Activated T-cell treated with anti-CD3 and anti-CD28 coated beads, Interleukin-2, amount 50 U/mL, for 48 hours (primary cell): ENCODE results near the gene DYNC2H1.

Experiments
- DNase-seq, 2 experiments: peaks; one replicate each; pipeline ENCODE4 v3.0.0-alpha.2; 2020

Gene DYNC2H1

DNA sequence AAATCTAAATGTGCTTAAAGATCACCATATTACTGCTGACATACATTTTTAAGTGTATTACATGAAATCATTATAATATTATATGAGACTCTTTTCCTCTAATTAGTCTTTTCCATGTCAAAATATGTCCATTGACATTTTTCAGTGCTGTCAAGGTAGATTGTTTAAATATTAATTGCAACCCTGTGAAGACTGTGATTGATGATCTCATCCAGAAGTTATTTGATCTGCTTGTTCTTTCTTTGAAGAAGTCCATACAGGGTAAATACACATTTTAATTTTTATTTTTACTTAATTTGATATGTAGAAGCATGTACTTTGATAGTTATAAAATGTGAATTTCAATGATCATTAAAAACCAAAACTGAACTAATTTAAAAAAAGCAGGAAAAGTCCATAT lies 38.4 kb downstream of the DYNC2H1 start:
- no peak for DNase-seq

- no peak for DNase-seq
Observed at GRCh38 chr11:103157542-103157941, 48.3 kb downstream of the DYNC2H1 start.

GRCh38 chr11:103164093-103164796 lies 55.0 kb downstream of the DYNC2H1 start:
- no peak for DNase-seq

DNA sequence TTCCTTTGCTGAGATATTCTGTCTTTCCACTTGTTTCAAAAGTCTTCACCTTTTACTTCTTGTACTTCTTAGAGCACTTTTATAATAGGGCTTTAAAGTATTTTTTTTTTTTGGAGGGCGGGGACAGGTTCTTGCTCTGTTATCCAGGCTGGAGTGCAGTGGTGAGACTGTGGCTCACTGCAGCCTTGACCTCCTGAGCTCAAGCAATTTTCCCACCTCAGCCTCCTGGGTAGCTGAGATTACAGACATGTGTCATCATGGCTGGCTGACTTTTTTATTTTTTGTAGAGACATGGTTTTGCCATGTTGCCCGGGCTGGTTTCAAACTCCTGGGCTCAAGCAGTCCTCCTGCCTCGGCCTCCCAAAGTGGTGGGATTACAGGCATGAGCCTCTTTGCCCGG lies 57.9 kb downstream of the DYNC2H1 start:
- no peak for DNase-seq

DNA sequence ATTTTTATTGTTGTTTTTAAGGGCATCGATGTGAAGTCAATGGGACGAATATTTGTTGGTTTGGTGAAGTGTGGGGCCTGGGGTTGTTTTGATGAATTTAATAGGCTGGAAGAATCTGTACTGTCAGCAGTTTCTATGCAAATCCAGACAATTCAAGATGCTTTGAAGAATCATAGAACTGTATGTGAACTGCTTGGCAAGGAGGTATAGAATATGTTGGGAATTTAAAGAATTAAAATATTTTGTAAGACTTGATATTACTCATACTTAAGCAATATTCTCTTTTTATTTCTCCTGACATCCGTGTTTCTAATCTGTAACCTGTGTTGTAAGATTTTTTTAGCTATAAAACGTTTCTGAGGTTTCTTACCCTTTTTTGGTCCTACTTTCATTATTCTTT lies 61.6 kb downstream of the DYNC2H1 start:
- no peak for DNase-seq

DNA sequence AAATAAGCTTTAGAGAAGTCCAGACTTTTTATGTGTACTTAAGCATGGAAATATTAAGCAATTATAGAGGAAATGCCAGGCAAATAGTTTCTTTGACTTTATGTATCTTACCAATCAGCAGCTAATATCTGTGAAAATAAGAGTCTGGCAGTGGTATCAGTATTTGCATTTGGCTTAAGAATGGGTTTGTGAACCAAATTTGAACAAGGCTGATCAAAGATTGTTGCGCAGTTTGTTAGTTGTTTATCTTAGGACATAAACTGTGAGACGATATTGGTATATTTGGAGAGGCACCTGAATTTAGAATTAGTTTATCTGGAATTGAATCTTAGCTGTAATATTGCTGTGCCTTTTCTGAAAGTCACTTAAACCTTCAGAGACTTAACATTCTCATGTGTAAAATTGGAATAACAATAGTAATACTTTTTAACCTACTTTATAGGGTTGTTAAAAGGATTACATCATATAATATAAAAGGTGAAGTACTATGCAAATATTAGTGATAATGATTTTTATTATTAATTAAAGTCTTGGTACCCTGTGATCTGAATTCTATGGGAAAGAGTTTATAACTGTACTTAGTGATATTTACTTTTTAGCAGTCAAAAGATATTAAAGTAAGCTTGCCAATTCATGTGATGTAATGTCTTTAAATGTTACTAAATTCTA lies 66.4 kb downstream of the DYNC2H1 start:
- no peak for DNase-seq

DNA sequence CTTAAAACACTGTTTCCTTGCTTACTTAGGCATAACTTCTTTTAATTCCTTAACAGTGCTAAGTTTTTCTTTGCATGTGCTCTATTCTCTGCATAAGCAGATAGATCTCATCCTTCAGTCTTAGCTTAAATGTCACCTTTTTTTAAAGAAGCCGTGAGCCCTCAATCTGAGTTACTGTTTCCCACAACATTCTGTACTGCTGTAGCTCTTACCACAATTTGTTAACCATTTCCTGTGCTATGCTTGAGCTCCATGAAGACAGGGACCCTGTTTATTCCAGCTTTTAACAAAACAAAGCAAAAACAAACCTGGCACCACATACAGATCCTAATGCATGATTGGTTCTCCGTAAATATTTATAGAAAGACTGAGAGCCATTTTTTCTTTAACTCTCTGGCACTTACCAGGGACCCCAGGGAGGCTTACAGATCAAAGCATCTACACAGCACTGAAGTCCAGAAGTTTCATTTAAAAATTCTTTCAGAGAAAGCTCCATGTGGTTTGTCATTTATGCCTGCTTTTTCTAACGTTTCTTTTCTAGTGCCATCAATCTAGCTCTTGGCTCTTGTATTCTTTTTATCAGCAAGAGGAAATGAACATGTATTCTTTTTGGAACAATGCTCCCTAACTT lies 74.9 kb downstream of the DYNC2H1 start:
- no peak for DNase-seq

DNA sequence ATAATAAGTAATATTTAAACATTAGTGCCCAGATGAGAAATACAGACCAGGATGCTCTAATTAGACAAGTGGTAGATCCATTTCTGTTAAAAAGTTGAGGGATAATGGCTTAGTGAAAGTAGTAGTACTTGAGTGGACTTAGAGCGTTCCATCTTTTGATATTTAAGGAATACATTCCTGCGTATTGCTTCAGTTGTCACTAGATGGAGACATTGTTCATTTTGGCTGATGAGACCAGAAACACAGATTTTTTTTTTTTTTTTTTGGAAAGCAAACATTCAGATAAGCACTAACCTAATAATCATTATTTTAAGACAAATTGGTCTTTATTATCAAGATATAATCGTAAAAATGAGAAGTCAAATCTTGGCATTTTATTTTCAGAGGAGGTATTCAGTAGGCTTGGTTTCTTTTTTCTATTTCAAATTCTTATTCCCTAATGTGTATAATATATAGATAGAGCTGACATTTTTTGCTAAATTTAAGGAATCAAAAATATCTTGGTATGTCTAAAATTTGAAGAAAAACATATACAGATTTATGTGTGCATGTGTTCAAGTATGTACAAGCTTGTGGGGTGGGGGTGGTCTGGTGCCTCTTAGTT lies 92.9 kb downstream of the DYNC2H1 start:
- DNase-seq: no peak

DNA sequence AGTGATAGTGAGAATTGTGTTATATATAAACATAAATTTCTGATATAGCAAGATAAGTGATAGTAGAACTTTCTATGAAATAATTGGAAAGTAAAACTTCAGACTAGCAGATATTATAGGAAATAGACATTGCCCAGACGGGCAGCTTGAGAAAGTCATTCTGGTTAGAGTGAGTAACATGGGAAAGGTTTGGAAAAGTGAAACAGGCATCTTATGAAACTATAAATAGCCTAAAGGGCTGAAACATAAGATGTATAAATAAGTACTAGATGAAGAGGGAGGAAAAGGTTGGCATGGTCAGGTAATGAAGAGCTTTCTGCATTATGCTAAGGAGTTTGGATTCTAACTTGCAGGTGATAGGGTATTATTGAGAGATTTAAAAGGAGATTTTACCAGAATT lies 101.3 kb downstream of the DYNC2H1 start:
- no peak for DNase-seq

DNA sequence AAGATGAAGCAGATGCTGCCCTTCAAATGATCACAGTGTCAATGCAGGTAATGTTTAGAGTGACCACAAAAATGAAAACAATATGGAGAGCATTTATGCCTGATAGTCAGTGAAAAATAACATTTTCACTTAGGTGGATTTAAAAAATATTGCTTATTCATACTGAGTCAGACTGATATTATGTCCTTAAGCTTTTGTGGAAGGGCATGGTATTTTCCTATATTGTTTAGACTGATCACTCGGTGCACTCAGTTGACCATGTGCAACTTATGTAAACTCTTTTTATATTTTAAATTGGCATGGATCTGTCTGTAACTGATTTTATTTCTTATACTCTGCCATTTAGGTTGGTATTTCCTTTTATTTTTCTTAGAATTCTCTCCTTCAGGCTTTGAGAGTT lies 106.6 kb downstream of the DYNC2H1 start:
- DNase-seq: no peak

DNA sequence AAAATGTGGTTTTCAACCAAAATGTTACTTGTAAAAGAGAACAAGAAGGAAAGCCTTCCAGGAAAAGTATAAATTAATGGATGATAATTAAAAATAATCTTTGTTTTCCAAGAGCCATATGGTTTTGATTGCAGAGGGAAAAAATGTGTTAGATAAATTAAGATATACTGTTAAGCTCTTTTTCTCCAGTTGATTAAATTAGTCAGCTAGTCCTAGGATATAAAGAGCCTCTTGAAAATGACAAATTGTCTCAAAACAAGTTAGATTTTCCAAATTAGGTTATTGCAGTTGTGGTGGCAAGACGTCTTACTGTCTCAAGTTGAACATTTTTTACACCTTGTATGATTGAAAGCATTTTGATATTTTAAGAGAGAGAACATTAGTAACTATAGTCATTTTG lies 110.9 kb downstream of the DYNC2H1 start:
- DNase-seq: no peak

DNA sequence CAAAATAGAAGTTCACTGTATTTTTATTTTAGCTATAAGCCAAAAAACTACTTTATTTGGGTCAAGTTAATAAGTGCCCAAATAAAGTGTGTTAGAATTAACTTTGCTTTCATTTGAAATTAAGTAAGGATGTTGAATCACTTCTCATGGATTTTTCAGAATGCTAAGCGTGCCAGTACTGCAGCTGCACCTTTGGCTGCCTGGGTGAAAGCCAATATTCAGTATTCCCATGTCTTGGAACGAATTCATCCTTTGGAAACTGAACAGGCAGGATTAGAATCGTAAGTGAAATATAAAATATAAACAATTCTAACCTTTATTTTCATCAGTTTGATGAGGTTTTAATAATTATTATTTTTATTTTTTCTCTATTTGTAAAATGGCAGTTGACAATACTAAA lies 113.6 kb downstream of the DYNC2H1 start:
- DNase-seq: no peak

DNA sequence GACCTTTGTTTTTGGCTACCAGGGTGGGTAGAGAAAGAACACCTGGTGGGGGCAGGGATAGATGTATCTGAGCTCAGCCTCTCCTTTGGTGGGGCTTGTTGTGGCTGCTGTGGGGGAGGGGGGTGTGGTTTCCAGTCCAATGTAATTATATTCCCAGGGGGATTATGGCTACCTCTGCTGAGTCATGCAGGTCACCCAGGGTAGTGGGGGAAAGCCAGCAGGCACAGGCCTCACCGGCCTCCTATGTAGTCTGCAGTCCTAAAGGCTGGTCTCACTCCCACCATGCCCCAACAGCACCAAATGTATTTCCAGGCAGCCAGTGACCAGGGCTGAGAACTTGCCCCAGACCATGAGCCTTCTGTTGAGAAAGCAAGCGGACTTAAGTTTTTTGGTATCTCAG lies 119.6 kb downstream of the DYNC2H1 start:
- DNase-seq: no peak

DNA sequence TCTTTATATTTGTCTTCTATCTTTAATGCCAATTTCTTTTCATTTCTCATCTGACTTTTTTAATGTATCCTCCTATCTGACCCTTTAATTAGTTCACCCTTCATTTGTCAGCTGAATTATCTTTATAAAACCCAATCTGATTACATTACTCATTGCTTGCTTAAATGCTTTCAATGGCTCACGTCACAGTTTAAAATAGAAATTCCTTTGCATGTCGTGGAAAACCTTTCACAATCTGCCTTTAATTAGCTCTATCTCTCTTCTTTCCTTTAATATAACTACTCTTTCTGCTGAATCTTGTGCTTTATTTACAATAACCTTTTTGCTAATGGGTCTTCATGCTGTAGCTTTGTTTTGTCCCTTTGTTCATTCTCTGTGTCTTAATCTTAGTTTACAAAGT lies 125.7 kb downstream of the DYNC2H1 start:
- DNase-seq: no peak

GRCh38 chr11:103241574-103241973 lies 132.3 kb downstream of the DYNC2H1 start:
- no peak for DNase-seq

DNA sequence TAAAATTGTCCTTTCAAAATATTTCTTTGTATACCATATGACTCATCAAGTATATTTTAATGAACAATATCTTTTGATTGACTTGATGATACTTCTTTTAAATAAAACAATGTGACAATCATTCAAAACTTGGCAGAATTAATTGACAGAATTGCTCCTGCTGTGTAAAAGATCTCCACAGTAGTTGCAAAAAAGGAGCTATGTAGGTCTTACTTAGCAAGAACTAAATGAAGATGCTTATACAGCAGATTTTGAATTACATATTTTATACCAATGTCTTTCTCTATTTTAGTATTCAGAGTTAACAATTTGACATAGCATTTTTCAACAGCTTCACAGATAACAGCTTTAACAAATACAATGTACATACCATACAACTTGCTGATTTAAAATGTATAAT lies 144.9 kb downstream of the DYNC2H1 start:
- DNase-seq: no peak

GRCh38 chr11:103257360-103257759 lies 148.1 kb downstream of the DYNC2H1 start:
- DNase-seq: no peak

- DNase-seq: no peak
Observed at GRCh38 chr11:103266167-103266831, 157.1 kb downstream of the DYNC2H1 start.

- DNase-seq: no peak
Observed at GRCh38 chr11:103272876-103273275, 163.7 kb downstream of the DYNC2H1 start.

GRCh38 chr11:103274025-103274424 lies 164.8 kb downstream of the DYNC2H1 start:
- DNase-seq: no peak

DNA sequence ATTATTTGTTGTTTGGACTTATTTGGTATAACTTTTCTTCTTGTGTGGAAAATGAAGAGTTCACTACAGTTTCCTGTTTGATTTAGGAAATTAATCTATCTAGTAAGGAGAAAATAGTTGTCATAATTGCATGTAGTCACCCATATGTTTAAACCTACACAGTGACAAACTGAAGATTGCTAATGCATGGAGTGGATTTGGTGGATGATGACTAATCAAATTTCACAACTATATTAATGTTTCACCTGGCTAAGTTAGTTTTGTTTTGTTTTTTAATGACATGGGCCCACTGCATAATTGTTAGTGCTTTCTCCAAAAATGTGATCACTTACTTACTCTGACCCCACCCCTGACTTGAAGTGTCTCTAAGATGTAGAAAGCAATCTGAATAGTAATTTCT lies 170.6 kb downstream of the DYNC2H1 start:
- no peak for DNase-seq

GRCh38 chr11:103281301-103281700 lies 172.1 kb downstream of the DYNC2H1 start:
- DNase-seq: no peak

DNA sequence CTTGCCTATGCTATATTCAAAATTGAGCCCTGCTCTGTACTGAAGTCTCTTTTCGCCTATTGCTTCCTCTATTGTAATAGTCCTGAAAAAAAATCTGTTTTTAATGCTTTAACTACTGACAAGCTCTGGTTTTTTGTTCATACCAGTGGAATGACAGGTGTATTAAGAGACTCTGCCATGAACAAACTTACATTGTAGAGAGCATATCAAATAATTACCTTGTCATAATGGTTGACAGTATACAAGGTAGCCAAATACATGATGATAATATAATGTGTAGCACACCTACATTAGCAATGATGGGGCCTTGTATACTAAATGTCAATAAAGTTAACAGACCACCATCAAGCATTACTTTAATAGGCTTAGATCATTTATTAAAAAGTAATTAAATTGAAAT lies 175.0 kb downstream of the DYNC2H1 start:
- DNase-seq: no peak
